Measurements from ENCODE around the gene CRYGN. TPM values are rescaled to one million over a fixed set of nuclear protein-coding genes. Genes with fewer than 3 reads are reported as not detected.

Gene CRYGN
- total and polyA plus RNA-seq, 2 donors (not counting 1 experiment from before 2014, with no cell fraction given), result 0.07 to 0.50 TPM

DNA sequence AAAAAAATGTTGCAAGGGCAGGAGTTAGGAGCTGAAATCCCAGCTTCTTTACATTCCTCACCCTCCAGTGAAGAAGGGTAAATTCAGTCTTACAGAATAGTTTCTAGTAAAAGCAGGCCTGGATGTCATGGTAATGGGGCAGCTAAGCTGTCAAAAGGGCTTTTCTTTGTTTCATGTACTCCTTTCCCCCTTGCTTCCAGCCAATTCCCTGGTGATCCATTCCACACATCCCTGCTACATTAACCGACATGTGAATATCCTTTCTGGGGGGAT is 43.7 kb upstream of the CRYGN start:
- H3K9me3 ChIP-seq (ENCODE audit: control insufficient read depth, insufficient read depth, low read depth, low read length), result no peaks in the 10 kb centered on the region
- H3K79me2 ChIP-seq (ENCODE audit: control insufficient read depth, insufficient read depth, low read length), result peaks cover 44% of the 10 kb centered on the region

DNA sequence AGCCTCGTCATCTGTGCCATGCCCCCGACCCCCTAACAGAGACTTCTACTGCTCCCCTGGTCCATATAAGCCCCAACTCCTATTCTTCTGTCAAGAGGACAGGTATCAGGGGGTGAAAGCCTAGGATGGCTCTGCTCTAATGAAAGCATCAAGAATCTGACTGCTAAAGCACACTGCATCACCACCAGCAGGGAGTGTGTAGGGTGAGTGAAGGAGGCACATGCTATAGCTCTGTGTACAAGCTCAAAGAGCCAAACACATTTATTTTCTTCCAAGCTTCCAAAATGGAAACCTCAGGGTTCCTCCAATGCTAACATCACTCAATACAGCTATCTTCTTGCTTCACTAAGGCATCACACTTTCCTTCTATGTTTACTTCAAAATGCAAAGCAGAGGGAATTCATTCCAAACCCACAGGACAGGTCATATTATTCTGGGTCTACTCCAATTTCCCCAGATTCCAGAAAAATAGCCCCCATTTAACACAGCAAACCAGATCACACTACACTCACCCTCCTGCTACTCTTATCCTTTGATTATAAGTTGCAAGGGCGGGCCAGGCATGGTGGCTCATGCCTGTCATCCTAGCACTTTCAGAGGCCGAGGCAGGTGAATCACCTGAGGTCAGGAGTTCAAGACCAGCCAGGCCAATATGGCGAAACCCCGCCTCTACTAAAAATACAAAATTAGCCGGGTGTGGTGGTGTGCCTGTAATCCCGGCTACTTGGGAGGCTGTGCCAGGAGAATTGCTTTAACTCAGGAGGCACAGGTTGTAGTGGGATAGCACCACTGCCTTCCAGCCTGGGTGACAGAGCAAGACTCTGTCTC is 43.2 kb upstream of the CRYGN start:
- no peak overlapping the region for H3K4me3 ChIP-seq (replicated peaks in 1 of 4; ENCODE audit: control extremely low read depth in 1 of 4, insufficient read depth in 1 of 4, low read depth in 3 of 4, low read length in 4 of 4)
- H2AFZ ChIP-seq (ENCODE audit: low read length), result no peak overlapping the region
- H3K27ac ChIP-seq (ENCODE audit: insufficient read depth, low read length), result no peak overlapping the region
- no peak overlapping the region for H3K9ac ChIP-seq (ENCODE audit: insufficient read depth, low read length)
- peaks cover 12% of the 10 kb centered on the region for H3K36me3 ChIP-seq (ENCODE audit: control insufficient read depth, insufficient read depth, low read length)
- H3K27me3 ChIP-seq (ENCODE audit: control insufficient read depth, insufficient read depth, low read length), result no peaks in the 10 kb centered on the region
- no peaks in the 10 kb centered on the region for H4K20me1 ChIP-seq (ENCODE audit: control insufficient read depth, extremely low read depth, insufficient read depth, low read length)
- H3K4me2 ChIP-seq (ENCODE audit: extremely low read depth, insufficient read depth, low read length), result no peak overlapping the region
- H3K79me2 ChIP-seq (ENCODE audit: control insufficient read depth, insufficient read depth, low read length), result peaks cover 47% of the 10 kb centered on the region
- no peaks in the 10 kb centered on the region for H3K4me1 ChIP-seq (ENCODE audit: control insufficient read depth, extremely low read depth, insufficient read depth, low read length)
- no peaks in the 10 kb centered on the region for H3K9me3 ChIP-seq (ENCODE audit: control insufficient read depth, insufficient read depth, low read depth, low read length)
- TF ChIP-seq, protein P1, sequence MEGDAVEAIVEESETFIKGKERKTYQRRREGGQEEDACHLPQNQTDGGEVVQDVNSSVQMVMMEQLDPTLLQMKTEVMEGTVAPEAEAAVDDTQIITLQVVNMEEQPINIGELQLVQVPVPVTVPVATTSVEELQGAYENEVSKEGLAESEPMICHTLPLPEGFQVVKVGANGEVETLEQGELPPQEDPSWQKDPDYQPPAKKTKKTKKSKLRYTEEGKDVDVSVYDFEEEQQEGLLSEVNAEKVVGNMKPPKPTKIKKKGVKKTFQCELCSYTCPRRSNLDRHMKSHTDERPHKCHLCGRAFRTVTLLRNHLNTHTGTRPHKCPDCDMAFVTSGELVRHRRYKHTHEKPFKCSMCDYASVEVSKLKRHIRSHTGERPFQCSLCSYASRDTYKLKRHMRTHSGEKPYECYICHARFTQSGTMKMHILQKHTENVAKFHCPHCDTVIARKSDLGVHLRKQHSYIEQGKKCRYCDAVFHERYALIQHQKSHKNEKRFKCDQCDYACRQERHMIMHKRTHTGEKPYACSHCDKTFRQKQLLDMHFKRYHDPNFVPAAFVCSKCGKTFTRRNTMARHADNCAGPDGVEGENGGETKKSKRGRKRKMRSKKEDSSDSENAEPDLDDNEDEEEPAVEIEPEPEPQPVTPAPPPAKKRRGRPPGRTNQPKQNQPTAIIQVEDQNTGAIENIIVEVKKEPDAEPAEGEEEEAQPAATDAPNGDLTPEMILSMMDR (conservative IDR thresholded peaks at IDR 0.05 in 1 of 2, IDR thresholded peaks at IDR 0.05 in 1 of 2; ENCODE audit: low read depth in 1 of 2, low read length in 2 of 2), result no peak
- no peak for TF ChIP-seq EZH2 (IDR thresholded peaks at IDR 0.05; ENCODE audit: low read length, missing control alignments)
- DNase-seq (ENCODE audit: low read depth in 2 of 2), result no peak

More for the DNA sequence above, 43.7 kb upstream of the CRYGN start:
- Histone ChIP-seq H2AFZ (ENCODE audit: low read length) (no peak overlapping the region), H4K20me1 (ENCODE audit: control insufficient read depth, extremely low read depth, insufficient read depth, low read length) (no peaks in the 10 kb centered on the region), H3K4me2 (ENCODE audit: extremely low read depth, insufficient read depth, low read length) (no peak overlapping the region), H3K4me3 (replicated peaks in 1 of 4; ENCODE audit: control extremely low read depth in 1 of 4, insufficient read depth in 1 of 4, low read depth in 3 of 4, low read length in 4 of 4) (no peak overlapping the region), H3K27me3 (ENCODE audit: control insufficient read depth, insufficient read depth, low read length) (no peaks in the 10 kb centered on the region), H3K9ac (ENCODE audit: insufficient read depth, low read length) (no peak overlapping the region), H3K27ac (ENCODE audit: insufficient read depth, low read length) (no peak overlapping the region), H3K4me1 (ENCODE audit: control insufficient read depth, extremely low read depth, insufficient read depth, low read length) (no peaks in the 10 kb centered on the region), H3K36me3 (ENCODE audit: control insufficient read depth, insufficient read depth, low read length) (peaks cover 12% of the 10 kb centered on the region)
- TF ChIP-seq, protein P1 (conservative IDR thresholded peaks at IDR 0.05 in 1 of 2, IDR thresholded peaks at IDR 0.05 in 1 of 2; ENCODE audit: low read depth in 1 of 2, low read length in 2 of 2), result no peak
- no peak for TF ChIP-seq EZH2 (IDR thresholded peaks at IDR 0.05; ENCODE audit: low read length, missing control alignments)
- no peak for DNase-seq (ENCODE audit: low read depth in 2 of 2)

DNA sequence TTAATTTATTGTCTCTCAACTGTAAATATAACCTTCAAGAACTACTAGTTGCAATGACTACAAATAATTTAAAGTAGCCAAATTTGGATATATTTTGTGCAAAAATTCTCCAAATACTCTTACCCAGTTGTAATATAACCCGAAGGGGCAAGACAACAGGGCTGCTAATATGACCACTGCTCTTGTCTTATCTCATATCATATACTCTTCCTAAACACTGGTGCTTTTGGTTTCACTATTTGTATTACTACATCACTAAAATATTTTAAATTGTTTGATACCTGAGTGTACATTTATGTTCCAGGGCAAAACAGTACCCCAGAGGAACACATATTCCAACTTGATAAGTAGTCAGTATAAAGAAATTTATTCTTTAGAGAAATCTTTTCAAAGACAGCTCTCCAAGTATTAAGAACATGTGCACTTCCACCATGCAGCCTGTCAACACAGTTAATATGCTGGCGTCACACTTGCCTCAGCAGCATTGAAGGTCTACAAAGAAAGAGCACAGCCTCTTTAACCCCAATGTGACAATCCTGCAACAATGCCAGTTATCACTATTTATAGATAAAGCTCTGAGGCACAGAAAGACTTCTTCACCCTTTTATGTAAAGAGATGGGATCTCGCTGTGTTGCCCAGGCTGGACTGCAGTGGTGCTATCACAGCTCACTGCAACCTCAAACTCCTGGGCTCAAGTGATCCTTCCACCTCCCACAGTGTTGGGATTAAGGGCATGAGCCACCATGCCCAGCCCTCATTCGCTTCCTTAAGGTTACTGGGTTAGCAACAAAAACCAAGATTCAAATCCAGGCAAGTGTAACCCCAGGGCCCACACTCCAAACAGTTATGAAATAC is 41.9 kb upstream of the CRYGN start:
- Histone ChIP-seq H2AFZ (ENCODE audit: low read length) (no peak overlapping the region), H3K27ac (ENCODE audit: insufficient read depth, low read length) (no peak overlapping the region), H3K79me2 (ENCODE audit: control insufficient read depth, insufficient read depth, low read length) (peaks cover 52% of the 10 kb centered on the region), H3K4me3 (replicated peaks in 1 of 4; ENCODE audit: control extremely low read depth in 1 of 4, insufficient read depth in 1 of 4, low read depth in 3 of 4, low read length in 4 of 4) (no peak overlapping the region), H4K20me1 (ENCODE audit: control insufficient read depth, extremely low read depth, insufficient read depth, low read length) (no peaks in the 10 kb centered on the region), H3K4me1 (ENCODE audit: control insufficient read depth, extremely low read depth, insufficient read depth, low read length) (no peaks in the 10 kb centered on the region), H3K9me3 (ENCODE audit: control insufficient read depth, insufficient read depth, low read depth, low read length) (no peaks in the 10 kb centered on the region), H3K27me3 (ENCODE audit: control insufficient read depth, insufficient read depth, low read length) (no peaks in the 10 kb centered on the region), H3K36me3 (ENCODE audit: control insufficient read depth, insufficient read depth, low read length) (peaks cover 12% of the 10 kb centered on the region), H3K9ac (ENCODE audit: insufficient read depth, low read length) (no peak overlapping the region), H3K4me2 (ENCODE audit: extremely low read depth, insufficient read depth, low read length) (no peak overlapping the region)
- DNase-seq (ENCODE audit: low read depth in 2 of 2), result no peak
- TF ChIP-seq EZH2 (IDR thresholded peaks at IDR 0.05; ENCODE audit: low read length, missing control alignments), result no peak
- TF ChIP-seq, protein P1 (conservative IDR thresholded peaks at IDR 0.05 in 1 of 2, IDR thresholded peaks at IDR 0.05 in 1 of 2; ENCODE audit: low read depth in 1 of 2, low read length in 2 of 2), result no peak
